Astrocyte (in vitro differentiated cells and primary cell): Measurements from ENCODE around the gene CYYR1. TPM values are rescaled to one million over a fixed set of nuclear protein-coding genes. Genes with fewer than 3 reads are reported as not detected.

Experiments used
- DNase-seq: peaks from one replicate; pipeline ENCODE4 v3.0.0-alpha.2; 2010; ENCODE audit warnings: low read depth
- FAIRE-seq: peaks from 2 replicates; lab custom pipeline; 2011; peaks lifted over from hg19 to GRCh38; lab: Jason Lieb, UNC
- H2AFZ ChIP-seq: 2 replicates; pipeline ENCODE4 v1.6.0; 2012; ENCODE audit warnings: low read depth, low read length, inconsistent platforms
- H3K27ac ChIP-seq: 2 replicates; pipeline ENCODE4 v1.5.1; 2011; ENCODE audit warnings: low read depth, low read length, inconsistent platforms
- H3K27me3 ChIP-seq: 2 replicates; pipeline ENCODE4 v1.6.0; 2011; ENCODE audit warnings: low read length, inconsistent platforms; ENCODE audit not compliant: insufficient read depth
- H3K36me3 ChIP-seq: 2 replicates; pipeline ENCODE4 v1.5.1; 2011; ENCODE audit warnings: low read length, inconsistent platforms; ENCODE audit not compliant: insufficient read depth
- H3K4me1 ChIP-seq: 2 replicates; pipeline ENCODE4 v1.5.1; 2011; ENCODE audit warnings: low read length, inconsistent platforms; ENCODE audit not compliant: insufficient read depth
- H3K4me2 ChIP-seq: 2 replicates; pipeline ENCODE4 v1.6.0; 2012; ENCODE audit warnings: low read length, inconsistent platforms
- H3K4me3 ChIP-seq: 2 replicates; pipeline ENCODE4 v1.5.1; 2011; ENCODE audit warnings: low read depth, mild to moderate bottlenecking, low read length, inconsistent platforms; ENCODE audit not compliant: insufficient read depth
- H3K79me2 ChIP-seq: 2 replicates; pipeline ENCODE4 v1.6.0; 2012; ENCODE audit warnings: mild to moderate bottlenecking, low read length, inconsistent platforms; ENCODE audit not compliant: insufficient read depth
- H3K9ac ChIP-seq: 2 replicates; pipeline ENCODE4 v1.6.0; 2012; ENCODE audit warnings: mild to moderate bottlenecking, low read length, inconsistent platforms
- H3K9me3 ChIP-seq: 2 replicates; pipeline ENCODE4 v1.5.1; 2012; ENCODE audit warnings: low read depth, mild to moderate bottlenecking, low read length, inconsistent platforms; ENCODE audit not compliant: insufficient read depth
- H4K20me1 ChIP-seq: 2 replicates; pipeline ENCODE4 v1.6.0; 2012; ENCODE audit warnings: low read length, inconsistent platforms; ENCODE audit not compliant: insufficient read depth
- H3K27ac Mint-ChIP-seq: one replicate; pipeline ENCODE4 v1.8.0; 2021; ENCODE audit warnings: mild to moderate bottlenecking, mixed read lengths; ENCODE audit not compliant: unreplicated experiment
- H3K27me3 Mint-ChIP-seq: one replicate; pipeline ENCODE4 v1.8.0; 2021; ENCODE audit warnings: low read depth, mixed read lengths; ENCODE audit not compliant: unreplicated experiment
- H3K36me3 Mint-ChIP-seq: one replicate; pipeline ENCODE4 v1.8.0; 2021; ENCODE audit warnings: low read depth, mixed read lengths; ENCODE audit not compliant: unreplicated experiment
- H3K4me1 Mint-ChIP-seq: one replicate; pipeline ENCODE4 v1.8.0; 2021; ENCODE audit warnings: low read depth, mixed read lengths; ENCODE audit not compliant: unreplicated experiment
- H3K4me3 Mint-ChIP-seq: one replicate; pipeline ENCODE4 v1.8.0; 2021; ENCODE audit warnings: mild to moderate bottlenecking, moderate library complexity, mixed read lengths; ENCODE audit not compliant: unreplicated experiment
- H3K9me3 Mint-ChIP-seq: one replicate; pipeline ENCODE4 v1.8.0; 2021; ENCODE audit warnings: mild to moderate bottlenecking, mixed read lengths; ENCODE audit not compliant: unreplicated experiment
- CTCF ChIP-seq: IDR thresholded peaks from 2 replicates; pipeline ENCODE4 v1.5.1; 2011; ENCODE audit warnings: low read depth, mild to moderate bottlenecking, inconsistent platforms, low read length, moderate library complexity; ENCODE audit not compliant: insufficient read depth
- EZH2 ChIP-seq: IDR thresholded peaks from 2 replicates; pipeline ENCODE4 v1.6.1; 2012; ENCODE audit warnings: mild to moderate bottlenecking, low read length, inconsistent platforms; ENCODE audit not compliant: insufficient read depth
- total RNA-seq: library from RNA; stranded (reverse); gene quantifications from 2 replicates; pipeline ENCODE4 v1.2.1, GENCODE V29; 2021

Gene CYYR1
- total RNA-seq, 1 donor from 2014 or later = 4.7 TPM

GRCh38 chr21:26560612-26561011 is 12.5 kb downstream of the CYYR1 start:
- no peaks in the 10 kb centered on the region for H3K9me3 Mint-ChIP-seq
- Histone ChIP-seq H3K27ac (no peak overlapping the region), H2AFZ (no peak overlapping the region), H3K4me2 (no peak overlapping the region), H3K27me3 (no peaks in the 10 kb centered on the region), H3K9ac (no peak overlapping the region), H3K4me3 (no peak overlapping the region), H3K4me1 (no peaks in the 10 kb centered on the region), H3K79me2 (no peaks in the 10 kb centered on the region), H3K36me3 (no peaks in the 10 kb centered on the region), H4K20me1 (no peaks in the 10 kb centered on the region), H3K9me3 (no peaks in the 10 kb centered on the region)
- DNase-seq (no peak), FAIRE-seq (no peak)
- no peaks in the 10 kb centered on the region for H3K36me3 Mint-ChIP-seq
- no peaks in the 10 kb centered on the region for H3K4me1 Mint-ChIP-seq
- no peak overlapping the region for H3K4me3 Mint-ChIP-seq
- no peak for TF ChIP-seq CTCF
- no peak for TF ChIP-seq EZH2
- H3K27me3 Mint-ChIP-seq = no peaks in the 10 kb centered on the region
- no peak overlapping the region for H3K27ac Mint-ChIP-seq

GRCh38 chr21:26559099-26559498 is 14.0 kb downstream of the CYYR1 start:
- no peak overlapping the region for H3K4me3 Mint-ChIP-seq
- no peaks in the 10 kb centered on the region for H3K36me3 Mint-ChIP-seq
- H3K27me3 ChIP-seq = no peaks in the 10 kb centered on the region
- H3K4me3 ChIP-seq = no peak overlapping the region
- FAIRE-seq (no peak), DNase-seq (no peak)
- H3K36me3 ChIP-seq = no peaks in the 10 kb centered on the region
- H3K9me3 Mint-ChIP-seq = no peaks in the 10 kb centered on the region
- H3K27ac Mint-ChIP-seq = no peak overlapping the region
- H3K79me2 ChIP-seq = no peaks in the 10 kb centered on the region
- H3K27me3 Mint-ChIP-seq = no peaks in the 10 kb centered on the region
- no peak for TF ChIP-seq EZH2
- TF ChIP-seq CTCF = no peak
- H3K4me1 ChIP-seq = no peaks in the 10 kb centered on the region
- no peak overlapping the region for H3K9ac ChIP-seq
- no peak overlapping the region for H2AFZ ChIP-seq
- no peak overlapping the region for H3K27ac ChIP-seq
- H3K4me2 ChIP-seq = no peak overlapping the region
- no peaks in the 10 kb centered on the region for H3K4me1 Mint-ChIP-seq
- no peaks in the 10 kb centered on the region for H4K20me1 ChIP-seq
- no peaks in the 10 kb centered on the region for H3K9me3 ChIP-seq

GRCh38 chr21:26557106-26557505 is 16.0 kb downstream of the CYYR1 start:
- no peaks in the 10 kb centered on the region for H3K4me1 Mint-ChIP-seq
- H3K9ac ChIP-seq = no peak overlapping the region
- H4K20me1 ChIP-seq = no peaks in the 10 kb centered on the region
- no peaks in the 10 kb centered on the region for H3K9me3 Mint-ChIP-seq
- no peak overlapping the region for H3K4me3 Mint-ChIP-seq
- no peak for DNase-seq
- no peaks in the 10 kb centered on the region for H3K36me3 ChIP-seq
- no peaks in the 10 kb centered on the region for H3K36me3 Mint-ChIP-seq
- no peak overlapping the region for H3K27ac Mint-ChIP-seq
- H3K79me2 ChIP-seq = no peaks in the 10 kb centered on the region
- no peaks in the 10 kb centered on the region for H3K4me1 ChIP-seq
- H3K4me2 ChIP-seq = no peak overlapping the region
- FAIRE-seq = no peak
- H3K27me3 ChIP-seq = no peaks in the 10 kb centered on the region
- no peak overlapping the region for H3K27ac ChIP-seq
- TF ChIP-seq CTCF = no peak
- TF ChIP-seq EZH2 = no peak
- no peak overlapping the region for H2AFZ ChIP-seq
- H3K9me3 ChIP-seq = no peaks in the 10 kb centered on the region
- no peaks in the 10 kb centered on the region for H3K27me3 Mint-ChIP-seq
- H3K4me3 ChIP-seq = no peak overlapping the region
